ENCODE data around the gene COL4A3.

- TF ChIP-seq POLR2AphosphoS5 (IDR thresholded peaks at IDR 0.05; ENCODE audit: low read depth, low read length): no peak
- no peak for TF ChIP-seq POLR2A (IDR thresholded peaks at IDR 0.05; ENCODE audit: low read depth, low read length)
Observed at GRCh38 chr2:227296671-227297405, 132.4 kb downstream of the COL4A3 start.

All from GM12891 (cell line).